CD4-positive, alpha-beta T cell treated with Interleukin-1 beta for 1 hour (primary cell): Measurements from ENCODE around the gene GRIN1.

Experiments
- DNase-seq, 2 donors: peaks; one replicate each; pipeline ENCODE4 v3.0.0-alpha.2; 2020 to 2022

The GRIN1 gene

DNA sequence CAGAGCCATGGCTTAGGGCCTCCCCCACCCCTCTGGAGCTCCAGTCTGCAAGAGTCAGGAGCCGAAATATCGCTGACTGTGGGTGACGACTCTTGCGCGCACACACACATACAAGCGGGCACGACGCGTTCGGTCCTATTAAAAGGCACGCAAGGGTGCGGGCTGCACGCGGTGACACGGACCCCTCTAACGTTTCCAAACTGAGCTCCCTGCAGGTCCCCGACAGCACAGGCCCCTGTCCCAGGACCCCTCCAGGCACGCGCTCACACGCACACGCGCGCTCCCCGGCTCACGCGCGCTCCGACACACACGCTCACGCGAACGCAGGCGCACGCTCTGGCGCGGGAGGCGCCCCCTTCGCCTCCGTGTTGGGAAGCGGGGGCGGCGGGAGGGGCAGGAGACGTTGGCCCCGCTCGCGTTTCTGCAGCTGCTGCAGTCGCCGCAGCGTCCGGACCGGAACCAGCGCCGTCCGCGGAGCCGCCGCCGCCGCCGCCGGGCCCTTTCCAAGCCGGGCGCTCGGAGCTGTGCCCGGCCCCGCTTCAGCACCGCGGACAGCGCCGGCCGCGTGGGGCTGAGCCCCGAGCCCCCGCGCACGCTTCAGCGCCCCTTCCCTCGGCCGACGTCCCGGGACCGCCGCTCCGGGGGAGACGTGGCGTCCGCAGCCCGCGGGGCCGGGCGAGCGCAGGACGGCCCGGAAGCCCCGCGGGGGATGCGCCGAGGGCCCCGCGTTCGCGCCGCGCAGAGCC lies at the start of gene GRIN1:
TSS of gene GRIN1 (plus strand) at position 433 of the 746 bp plus-strand sequence. CDS start 333 bp downstream, outside the sequence.
- DNase-seq, result peak; percentile 6 to 27

DNA sequence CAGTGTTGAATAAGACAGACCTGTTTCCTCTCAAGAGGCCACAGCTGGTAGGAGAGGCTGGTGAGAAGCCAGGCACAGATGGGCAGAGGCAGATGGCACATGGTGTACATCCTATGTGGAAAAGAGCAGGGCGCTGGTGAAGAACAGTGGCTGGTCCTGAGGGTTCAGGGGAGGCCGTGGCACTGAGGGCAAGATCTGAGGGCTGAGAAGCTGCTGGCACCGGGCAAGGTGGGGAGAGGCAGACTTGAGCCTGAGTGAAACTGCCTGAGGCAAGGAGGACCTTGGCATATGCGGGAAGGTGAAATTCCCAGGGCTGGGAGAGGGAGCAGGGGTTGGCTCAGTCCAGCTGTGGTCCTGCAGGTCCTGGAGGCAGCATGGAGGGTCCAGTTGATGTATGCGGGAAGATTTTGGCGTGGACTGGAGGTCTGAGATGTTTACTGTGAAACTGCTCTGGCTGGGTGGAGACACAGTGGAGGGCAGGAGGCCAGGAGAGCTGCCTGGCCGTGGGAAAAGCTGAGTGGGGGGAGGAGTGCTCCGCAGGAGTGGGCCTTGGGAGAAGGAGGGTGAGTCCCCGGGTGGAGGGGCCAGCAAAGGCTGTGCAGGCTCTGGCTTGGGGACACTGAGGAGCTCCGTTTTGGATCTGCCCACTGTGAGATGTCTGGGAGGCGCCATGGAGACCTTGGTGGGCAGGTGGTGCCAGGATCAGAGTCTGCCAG lies 49.6 kb upstream of the GRIN1 start:
- DNase-seq, result no peak

DNA sequence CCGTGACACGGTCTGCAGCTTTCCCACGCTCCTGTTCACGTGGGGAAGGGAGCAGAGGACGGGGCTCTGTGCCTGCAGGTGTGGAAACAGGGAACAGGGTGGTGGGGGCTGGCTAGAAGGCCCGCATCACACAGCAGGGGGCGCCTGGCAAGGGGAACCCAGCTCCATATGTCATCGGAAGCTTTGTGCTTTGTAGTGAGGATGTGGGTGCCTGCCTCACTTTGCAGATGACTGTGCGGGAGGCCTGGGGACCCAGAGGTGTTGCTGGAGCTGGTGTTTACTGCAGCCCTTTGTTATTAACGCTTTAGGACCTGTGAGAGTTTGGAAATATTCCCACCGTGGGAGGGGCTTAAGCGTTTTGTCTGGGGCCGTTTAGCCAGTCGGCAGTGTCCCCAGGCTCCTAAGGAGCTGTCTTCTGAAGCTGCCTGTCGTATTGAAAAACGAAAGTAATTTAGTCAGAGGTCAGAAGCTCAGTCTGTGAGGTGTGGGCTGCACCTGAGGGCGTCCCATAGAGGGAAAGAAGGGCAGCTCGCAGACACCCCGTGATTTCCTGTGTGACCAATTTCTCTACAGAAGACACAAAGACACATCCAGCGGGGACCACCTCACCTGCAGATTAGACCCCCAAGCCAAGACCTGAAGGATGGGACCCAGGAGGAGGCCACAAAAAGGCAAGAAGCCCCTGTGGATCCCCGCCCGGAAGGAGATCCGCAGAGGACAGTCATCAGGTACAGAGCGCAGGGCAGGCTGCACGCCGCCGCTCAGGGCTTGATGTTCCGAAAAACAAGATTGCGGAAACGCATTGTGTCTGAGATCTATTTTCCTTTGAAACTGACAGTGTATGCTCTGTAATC lies 43.1 kb upstream of the GRIN1 start:
- peak; percentile 83 to 87 for DNase-seq

DNA sequence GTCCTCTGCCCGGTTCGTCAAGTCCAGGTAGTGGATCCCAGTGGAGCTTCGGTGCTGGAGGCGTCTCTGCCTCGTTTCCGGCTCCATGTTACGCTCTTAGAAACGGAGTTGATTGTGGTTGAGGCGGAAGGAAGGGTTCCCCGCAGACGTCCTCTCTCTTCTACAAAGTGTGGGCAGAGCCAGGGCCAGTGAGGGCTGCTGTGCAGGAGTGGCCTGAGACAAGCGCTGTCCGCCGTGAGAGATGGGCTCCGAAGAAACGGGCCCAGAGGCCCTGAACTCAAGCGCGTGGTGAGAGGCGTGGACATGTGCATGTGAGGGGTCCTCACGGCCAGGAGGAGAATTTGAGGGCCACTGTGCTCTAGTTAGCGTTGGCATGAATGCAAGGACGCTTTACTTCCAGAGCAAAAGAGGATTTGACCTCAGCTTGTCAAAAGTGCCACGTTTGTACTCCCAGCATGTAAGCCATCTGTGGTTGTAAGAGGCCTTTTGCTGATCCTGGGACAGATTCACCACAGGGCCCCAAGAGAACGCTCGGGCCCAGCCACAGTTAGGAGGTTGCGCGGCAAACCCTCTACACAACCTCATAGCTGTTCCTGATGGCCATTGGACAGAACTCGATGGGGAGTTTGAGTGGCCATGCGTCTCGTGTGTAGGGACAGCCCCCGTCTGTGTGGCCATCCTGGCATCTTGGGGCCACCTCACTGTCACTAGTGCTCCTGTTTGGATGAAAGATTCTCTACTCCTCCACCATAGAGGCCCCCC lies 42.0 kb upstream of the GRIN1 start:
- DNase-seq, result no peak

DNA sequence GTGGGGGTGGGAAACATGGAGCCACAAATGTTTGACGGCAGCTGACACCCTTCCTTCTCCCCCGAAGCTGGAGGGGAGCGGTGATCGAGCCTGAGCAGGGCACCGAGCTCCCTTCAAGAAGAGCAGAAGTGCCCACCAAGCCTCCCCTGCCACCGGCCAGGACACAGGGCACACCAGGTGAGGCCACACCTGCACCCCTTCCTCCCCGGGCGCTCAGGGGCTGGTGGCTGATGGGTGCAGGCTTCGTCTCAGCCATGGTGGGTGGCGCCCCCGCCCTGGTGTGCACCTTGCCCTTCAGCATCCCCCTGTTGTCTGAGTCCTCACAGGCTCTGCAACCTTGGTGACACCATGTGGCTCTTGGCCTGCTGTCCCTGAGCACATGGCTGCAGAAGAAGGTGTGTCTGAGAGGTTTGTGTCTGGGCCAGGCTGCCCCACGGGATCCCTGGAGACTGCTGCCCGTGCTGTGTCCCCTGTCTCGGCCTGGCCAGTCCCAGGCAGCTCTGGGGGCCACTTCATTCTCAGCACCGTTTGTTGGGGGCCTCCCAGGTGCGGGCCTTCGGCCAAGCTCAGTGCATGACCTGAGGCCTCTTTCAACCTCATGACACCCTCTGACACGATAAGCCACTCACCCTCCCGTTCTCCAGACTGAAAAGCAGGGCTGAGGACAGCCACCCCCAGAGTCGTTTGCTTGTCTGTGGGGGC lies 41.0 kb upstream of the GRIN1 start:
- DNase-seq, result no peak

DNA sequence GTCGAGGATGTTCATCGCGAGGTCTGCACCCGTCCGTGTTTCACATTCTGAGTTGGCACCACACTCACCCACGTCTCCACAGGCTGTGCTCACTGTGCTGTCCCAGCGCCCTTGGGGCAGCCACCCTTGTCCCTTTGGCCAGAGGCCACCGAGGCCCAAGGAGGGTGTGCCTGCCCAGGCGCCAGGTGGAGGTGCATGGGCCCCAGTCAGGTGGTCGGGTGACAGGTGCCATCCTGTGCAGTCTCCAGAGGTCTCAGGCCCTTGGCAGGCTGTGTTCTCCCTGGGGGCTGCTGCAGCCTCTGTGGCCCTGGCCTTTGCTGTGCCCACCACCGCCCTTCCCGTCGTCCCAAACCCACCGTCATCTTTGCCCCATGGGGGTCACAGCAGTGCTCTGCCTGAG lies 39.7 kb upstream of the GRIN1 start:
- DNase-seq, result no peak

DNA sequence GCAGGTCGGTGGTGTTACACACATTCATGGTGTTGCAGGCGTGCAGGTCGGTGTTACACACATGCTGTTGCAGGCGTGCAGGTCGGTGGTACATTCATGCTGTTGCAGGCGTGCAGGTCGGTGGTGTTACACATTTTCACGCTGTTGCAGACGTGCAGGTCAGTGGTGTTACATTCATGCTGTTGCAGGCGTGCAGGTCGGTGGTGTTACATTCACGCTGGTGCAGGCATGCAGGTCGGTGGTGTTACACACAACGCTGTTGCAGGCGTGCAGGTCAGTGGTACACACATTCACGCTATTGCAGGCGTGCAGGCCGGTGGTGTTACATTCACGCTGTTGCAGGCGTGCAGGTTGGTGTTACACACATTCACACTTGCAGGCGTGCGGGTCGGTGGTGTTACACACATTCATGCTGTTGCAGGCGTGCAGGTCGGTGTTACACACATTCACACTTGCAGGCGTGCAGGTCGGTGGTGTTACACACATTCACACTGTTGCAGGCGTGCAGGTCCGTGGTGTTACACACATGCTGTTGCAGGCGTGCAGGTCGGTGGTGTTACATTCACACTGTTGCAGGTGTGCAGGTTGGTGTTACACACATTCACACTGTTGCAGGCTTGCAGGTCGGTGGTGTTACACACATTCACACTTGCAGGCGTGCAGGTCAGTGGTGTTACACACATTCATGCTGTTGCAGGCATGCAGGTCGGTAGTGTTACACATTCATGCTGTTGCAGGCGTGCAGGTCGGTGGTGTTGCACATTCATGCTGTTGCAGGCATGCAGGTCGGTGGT lies 35.6 kb upstream of the GRIN1 start:
- DNase-seq, result no peak

DNA sequence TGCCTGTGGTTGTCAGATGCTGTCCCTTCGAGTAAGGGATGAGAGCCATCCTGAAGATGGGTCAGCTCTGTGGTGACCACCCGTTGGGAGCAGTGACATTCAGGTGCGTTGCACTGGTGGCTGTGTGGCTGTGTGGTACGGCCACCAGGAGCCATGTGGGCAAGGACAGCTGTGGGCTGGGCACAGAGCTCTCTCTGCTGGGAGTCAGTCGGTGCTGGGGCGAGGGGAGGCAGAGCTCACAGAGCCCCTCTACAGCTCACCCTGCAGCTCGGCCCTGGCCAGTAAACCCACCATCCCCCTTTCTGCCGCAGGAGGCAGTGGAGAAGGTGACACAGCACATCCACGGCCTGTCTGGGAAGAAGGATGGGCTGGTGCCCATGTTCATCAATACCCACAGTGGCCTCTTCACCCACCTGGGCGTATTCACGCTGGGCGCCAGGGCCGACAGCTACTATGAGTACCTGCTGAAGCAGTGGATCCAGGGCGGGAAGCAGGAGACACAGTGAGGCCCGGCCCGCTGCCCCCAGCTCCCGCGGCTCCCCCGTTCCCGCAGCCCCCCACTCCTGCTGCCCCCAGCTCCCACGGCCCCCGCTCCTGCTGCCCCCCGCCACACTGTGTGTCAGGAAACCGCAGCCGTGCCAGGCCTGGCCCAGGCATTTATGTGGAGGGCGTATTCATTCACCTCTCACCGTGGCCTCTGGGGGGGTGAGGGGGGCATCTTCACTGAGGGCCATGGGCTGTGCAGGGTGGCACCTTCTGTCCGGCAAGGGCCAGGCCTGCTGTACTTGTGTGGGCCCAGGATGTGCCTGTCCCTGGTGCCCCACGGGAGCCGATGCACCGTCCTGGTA lies 32.9 kb upstream of the GRIN1 start:
- no peak for DNase-seq

DNA sequence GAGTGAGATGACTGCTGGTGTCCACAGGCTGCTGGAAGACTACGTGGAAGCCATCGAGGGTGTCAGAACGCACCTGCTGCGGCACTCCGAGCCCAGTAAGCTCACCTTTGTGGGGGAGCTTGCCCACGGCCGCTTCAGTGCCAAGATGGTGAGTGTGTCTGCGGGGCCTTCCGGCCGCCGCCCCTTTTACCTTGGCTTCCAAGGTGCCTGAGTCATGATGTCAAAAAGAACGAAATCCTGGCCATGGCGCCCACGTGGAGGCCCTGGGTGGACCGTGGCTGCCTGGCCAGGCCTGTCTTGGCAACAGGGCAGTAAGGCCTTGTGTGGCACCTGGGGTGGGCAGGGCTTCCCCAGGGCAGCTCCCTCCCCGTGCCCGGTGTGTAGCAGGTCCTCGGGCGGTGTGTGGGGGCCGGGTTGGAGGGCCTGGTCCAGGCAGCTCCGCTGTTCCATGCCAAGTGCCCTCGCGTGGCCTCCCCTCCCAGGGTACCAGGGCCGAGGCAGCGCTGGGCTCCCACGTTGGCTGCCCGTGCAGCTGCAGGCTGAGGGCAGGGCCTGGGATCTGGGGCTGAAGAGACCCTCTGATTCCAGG lies 32.2 kb upstream of the GRIN1 start:
- DNase-seq, result no peak

DNA sequence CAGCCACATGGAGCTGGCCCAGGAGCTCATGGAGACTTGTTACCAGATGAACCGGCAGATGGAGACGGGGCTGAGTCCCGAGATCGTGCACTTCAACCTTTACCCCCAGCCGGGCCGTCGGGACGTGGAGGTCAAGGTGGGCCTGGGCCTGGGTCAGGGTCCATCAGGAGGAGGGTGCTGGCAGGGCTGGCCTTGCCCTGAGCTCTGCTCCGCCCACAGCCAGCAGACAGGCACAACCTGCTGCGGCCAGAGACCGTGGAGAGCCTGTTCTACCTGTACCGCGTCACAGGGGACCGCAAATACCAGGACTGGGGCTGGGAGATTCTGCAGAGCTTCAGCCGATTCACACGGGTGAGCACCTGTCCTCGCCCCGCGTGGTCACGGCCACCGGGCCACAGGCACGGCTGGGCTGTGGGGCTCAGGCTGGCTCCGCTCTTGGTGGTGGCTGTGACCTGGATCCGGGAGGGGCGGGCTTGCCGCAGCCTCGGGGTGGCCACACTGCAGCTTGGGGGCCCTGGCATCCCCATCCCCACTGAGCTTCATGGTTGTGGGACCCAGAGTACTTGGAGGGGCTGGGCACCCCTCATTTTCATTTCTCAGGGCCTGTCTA lies 31.5 kb upstream of the GRIN1 start:
- DNase-seq, result no peak

DNA sequence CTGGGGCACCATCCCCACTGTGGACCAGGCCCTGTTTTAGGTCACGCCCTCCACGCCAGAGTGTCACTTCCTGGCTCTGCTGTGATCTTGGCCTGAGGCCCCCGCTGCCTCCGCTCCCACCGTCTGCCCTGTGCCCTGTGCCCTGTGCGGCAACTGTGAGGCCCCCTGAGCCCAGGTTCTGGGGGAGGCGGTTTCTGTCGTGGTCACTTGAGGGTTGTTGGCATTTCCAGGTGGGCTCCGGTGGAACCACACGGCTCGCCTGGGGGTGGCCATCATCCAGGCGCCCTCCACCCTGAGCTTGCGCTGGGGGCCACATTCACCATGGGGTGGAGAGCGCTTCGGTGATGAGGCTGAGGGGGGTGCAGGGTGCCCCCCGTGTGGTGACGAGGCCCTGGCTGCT lies 31.0 kb upstream of the GRIN1 start:
- no peak for DNase-seq

DNA sequence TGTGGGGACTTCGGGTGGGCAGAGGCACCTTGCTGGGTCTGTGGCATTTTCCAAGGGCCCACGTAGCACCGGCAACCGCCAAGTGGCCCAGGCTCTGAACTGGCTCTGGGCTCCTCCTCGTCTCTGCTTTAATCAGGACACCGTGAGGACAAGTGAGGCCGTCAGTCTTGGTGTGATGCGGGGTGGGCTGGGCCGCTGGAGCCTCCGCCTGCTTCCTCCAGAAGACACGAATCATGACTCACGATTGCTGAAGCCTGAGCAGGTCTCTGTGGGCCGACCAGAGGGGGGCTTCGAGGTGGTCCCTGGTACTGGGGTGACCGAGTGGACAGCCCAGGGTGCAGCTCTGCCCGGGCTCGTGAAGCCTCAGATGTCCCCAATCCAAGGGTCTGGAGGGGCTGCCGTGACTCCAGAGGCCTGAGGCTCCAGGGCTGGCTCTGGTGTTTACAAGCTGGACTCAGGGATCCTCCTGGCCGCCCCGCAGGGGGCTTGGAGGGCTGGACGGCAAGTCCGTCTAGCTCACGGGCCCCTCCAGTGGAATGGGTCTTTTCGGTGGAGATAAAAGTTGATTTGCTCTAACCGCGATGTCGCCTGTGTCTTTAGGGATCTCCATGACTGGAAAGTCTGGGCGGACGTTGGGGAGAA lies 30.2 kb upstream of the GRIN1 start:
- no peak for DNase-seq

DNA sequence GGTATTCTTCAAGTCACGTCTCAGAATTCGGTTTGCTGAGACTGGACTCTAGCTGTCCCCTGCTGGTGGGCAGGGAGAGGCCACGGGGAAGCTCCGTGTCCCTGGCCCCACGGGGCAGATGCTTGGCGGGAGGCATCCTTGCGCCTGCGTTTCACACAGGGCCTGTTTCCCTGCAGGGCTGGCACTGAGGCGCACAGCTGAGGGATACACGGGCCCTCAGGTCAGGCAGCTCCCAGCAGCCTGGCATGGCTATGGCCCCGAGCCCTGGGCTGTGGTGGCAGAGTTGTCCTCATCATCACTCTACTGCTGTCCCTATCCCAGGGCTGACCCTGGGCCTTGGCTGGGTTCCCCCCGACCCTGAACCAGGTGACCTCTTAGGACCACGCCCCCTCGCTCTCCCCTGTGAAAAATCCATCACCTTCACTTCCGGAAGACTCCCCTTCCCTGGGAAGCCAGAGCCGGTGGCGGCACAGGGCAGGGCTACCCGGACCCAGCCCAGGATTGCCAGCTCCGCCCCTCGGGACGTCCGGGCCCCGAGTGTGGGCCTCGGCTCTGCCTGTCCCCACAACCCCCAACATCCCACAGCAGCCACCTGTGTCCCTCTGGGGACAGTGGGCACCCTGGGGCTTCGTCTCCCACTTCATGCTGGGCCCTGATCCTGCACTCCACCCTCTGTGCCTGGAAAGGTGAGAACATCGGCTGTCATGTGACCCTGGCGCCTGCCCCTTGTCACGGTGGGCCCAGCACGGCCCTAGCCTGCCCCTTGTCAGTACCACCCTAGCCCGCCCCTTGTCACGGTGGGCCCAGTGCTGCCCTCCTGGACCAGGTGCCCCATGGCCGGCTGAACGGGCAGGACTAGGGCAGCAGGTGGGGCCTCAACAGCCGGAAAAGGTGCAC lies 29.5 kb upstream of the GRIN1 start:
- no peak for DNase-seq

DNA sequence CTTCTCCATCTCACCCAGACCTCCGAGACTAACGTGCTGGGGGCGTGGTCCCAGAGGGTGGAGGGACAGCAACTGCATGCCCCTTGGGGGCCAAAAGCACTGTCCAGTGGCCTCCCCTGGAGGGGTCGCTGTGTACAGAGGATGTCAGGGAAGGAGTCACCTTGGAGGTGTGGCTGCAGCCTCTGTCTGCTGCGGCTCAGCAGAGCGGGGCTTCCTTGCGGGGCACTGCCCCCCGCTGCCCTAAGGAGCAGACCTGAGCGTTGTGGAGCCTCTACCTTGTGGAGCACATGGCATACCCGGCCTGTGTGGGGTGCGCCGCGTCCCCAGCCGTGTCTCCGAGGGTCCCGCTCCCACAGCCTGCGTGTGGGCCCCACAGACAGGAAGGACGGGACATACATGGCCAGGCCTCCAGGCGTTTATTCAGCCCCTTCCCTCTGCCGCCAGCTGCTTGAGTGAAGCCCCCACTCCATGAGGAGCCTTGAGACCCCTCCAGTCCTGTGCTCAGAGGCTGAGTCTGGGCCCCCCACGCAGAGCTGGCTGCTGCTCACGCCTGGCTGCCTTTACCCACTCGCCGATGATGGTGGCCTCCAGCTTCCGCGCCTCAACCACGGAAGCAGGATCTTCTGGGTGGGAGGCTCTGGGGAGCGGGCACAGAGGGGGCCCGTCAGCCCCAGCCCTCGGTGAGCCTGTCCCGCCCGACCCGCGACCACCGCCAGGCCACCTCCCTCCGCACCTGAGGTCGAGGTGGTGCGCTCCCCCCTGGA lies 28.6 kb upstream of the GRIN1 start:
- no peak for DNase-seq

DNA sequence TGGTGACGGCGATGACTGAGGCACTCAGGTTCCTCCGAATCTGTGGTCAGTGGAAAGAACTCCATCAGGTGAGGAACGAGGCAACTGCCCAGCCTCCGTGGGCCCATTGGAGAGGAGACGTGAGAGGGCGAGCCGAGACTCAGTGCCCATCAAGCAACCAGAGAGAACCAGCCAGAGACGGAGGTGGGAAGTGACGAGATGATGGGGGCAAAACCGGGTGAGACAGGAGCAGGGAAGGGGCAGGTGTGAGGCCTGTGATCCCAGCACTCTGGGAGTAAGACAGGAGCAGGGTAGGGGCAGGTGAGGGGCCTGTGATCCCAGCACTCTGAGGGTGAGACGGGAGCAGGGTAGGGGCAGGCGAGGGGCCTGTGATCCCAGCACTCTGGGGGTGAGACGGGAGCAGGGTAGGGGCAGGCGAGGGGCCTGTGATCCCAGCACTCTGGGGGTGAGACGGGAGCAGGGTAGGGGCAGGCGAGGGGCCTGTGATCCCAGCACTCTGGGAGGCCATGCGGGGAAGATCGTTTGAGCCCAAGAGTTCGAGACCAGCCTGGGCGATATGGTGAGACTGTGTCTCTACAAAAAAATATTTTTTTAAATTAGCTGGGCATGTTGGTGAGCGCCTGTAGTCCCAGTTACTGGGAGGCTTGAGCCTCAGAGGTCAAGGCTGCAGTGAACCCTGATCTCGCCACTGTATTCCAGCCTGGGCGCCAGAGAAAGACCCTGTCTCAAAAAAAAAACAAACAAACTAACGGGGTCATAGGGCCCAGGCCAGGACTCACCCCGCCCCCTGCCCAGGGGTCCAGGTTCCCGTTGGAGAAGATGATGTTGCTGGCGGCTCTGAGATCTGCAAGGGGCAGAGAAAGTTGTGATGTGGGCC lies 27.8 kb upstream of the GRIN1 start:
- no peak for DNase-seq
